HG02759 (cell line): ENCODE measurements around the gene MSANTD2.
"Not testable (repeated sequence)": the region's sequence is repeated elsewhere in the genome, so short reads cannot be mapped to it uniquely, and the experiment has no call there.

Experiments used
- ATAC-seq: cut with Tn5 transposase; IDR thresholded peaks from one replicate; pipeline ENCODE4 v1.9.1; 2021; ENCODE audit warnings: mild to moderate bottlenecking, moderate library complexity; ENCODE audit not compliant: unreplicated experiment

MSANTD2 gene

DNA sequence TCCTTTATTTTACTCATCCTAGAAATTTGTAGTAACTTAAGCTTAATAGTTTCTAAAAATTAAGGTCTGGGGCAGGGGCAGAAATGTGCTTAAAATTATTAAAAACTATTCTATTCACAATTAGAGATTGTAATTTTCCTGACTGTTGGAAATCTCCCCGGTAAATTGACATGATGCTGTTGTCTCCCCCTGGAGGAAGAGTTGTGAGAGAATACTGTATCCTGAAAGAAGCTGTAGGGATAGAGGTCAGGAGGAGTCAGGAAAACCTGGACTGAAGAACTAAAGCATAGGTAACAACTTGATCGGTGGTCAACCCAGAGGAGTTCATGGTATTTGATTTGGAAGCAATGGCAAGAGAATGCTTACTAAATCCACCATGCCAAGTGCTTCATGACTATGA lies 21.9 kb downstream of the MSANTD2 start:
- ATAC-seq: no peak

DNA sequence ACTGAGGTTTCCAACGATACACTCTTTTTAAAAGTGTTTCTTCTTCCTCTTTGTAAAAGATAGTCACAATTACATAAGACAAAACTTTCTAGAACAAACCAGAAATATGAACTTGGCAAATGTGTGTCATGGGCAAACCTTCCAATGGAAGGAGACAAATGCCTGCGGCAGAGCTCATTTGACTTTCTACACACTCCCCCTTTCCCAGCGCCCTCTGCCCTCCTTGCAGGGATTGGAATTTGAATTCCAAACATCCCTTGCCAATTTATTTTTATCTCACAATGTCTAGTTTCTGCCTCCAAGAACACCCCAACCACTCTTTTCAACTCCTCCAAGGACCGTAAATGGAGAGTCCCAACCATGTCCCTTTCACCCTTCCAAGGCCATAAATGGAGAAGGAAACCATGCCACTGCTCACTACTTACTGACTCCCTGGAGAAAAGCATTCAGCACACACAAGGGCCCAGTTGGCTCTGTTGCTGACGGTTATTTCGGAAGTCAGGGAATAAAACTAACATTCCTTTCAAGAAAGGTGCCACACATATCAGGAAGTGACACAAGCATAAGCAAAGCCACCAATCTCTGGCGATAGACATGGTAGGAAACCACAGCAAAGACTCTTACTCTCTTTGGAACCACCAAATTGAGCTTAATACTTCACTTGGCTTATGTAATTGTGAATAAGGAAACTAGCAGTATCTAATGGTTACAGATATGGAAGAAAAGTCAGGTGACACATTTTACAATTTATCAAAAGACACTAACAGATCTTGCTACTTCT lies 23.2 kb downstream of the MSANTD2 start:
- no peak for ATAC-seq

GRCh38 chr11:124770959-124771358 lies 29.2 kb downstream of the MSANTD2 start:
- ATAC-seq: not testable (repeated sequence)

DNA sequence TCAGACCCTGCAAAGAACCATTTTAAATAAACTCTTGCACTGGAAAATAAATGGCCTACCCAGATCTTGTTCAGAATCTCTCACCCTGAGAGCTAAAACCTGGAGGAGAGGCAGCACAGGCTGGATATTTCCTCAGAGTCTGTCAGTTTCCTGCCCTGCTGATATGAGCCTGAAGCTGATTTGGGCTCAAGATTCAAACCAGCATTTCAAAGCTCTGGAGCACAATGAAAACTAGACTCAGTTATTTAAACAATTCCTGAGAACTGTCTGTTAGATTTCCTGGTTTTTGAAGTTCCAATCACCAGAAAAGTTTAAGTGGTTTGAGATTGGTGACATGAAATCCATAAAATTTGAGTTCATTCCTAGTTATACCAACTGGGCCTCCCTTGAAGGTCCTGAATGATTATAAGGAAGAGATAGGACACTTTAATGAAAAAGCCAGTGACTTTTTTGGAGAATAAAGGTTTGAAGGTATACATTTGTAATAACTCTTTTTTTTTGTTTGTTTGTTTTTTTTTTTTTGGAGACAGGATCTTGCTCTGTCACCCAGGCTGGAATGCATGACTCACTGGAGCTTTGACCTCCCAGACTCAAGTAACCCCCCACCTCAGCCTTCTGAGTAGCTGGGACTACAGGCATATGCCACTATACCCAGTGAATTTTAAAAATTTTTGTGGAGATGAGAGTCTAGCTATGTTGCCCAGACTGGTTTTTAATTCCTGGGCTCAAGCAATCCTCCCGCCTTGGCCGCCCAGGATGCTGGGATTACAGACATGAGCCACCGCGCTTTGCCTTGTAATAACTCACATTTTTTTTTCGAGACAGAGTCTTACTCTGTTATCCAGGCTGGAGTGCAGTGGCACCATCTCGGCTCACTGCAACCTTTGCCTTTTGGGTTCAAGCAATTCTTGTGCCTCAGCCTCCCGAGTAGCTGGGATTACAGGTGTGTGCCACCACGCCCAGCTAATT lies 30.1 kb downstream of the MSANTD2 start:
- no peak for ATAC-seq

DNA sequence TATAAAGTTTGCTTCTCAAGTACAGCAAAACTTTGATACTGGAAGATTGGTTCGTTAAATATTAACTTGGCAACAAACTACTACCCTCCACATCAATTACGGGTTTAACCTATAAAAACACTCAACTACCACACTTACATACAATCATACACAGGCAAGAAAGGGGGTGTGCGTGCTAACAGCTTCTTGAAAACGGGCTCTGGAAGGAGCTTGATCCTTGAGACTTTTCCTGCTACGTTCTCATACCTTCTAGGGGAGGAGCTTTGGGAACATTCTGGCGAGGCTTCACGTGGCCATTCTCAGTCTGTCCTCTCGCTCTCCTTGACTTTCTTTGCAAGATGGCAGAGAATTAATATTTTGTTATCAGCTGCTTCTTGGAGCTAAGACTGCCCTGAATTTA lies 31.3 kb downstream of the MSANTD2 start:
- no peak for ATAC-seq

DNA sequence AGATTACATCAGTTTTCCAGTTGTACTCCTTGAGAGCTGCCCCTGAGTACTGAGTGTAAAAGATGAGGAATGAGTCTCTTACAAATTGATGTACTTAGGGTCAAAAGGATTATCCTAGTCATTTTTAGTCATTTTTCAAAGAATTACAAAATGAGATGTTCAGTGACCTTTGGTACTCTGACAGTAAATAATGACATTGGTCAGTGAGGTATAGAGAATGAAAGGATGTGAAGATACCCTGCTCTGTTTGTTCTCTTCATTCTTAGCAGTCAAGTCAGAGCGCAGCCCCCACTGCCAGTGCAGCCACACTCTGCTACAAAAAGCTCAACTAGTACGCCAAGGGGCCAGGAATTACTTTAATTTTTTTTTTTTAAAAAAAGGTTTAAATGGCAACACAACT lies 34.0 kb downstream of the MSANTD2 start:
- no peak for ATAC-seq

DNA sequence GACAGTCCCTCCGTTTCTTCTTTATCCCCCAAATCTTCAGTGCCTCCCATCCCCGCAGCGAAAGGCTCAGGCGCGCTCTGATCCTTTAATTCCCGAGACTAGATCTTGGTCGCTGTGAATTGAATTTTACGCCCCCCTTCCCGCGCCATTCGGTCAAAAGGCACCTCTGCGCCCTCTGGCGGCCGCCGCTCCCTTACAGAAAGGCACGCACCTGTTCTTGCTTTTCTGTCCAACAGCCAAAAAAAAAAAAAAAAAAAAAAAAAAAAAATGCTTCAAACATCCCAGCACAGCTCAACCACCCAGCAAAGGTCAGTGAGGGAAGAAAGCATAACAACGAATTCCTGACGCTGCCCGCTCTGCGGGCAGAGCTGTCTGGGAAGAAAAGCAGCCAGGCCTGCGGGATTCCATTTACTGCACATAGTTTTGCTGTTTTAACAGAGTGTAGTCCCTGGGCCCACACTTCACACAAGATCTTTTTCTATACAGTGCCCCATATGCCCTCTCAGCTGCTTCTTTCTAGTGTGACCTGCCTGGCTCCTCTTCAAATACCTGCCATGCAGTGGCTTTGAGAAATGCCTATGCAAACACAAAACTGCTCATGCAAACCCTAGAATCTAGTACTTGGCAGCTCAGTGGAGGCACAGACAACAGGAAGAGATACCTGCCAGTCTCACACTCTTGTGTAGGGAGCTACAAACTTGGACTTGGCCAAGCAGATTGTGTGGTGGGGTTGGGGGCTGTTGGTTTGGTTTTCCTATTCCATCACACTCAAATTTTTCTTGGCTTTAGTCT lies 36.9 kb downstream of the MSANTD2 start:
- no peak for ATAC-seq

DNA sequence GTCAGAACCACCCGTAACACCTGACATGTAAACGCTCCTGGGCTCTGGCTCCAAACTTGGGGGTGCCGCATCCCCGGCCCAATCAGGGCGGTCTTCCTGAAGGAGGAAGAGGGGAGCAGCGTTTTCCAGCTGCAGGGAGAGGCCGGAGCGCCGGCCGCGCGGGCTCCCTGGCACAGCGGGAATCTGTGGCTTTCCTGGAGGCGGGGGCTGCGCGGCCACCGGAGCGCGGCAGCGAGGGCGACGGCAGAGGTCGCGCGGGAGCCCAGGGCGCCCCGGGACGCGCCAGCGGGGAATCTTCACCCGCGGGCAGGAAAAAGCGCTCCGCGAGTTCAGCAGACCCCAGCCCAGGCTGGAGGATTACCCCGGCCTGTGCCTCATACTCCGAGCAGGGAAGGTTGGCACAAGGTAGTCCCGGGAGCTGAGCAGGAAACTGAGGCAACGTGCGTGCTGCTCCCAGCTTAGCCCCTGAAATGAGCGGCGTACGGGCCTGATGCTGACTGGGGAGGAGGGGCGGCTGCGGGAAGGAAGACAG lies 37.5 kb downstream of the MSANTD2 start:
- ATAC-seq: peak; percentile 8

GRCh38 chr11:124762105-124762623 lies 38.0 kb downstream of the MSANTD2 start, which contains the start of gene ESAM:
Gene ESAM (minus strand): TSS chr11:124762290. CDS start chr11:124762154, 136 bp downstream.
- peak; percentile 66 for ATAC-seq

DNA sequence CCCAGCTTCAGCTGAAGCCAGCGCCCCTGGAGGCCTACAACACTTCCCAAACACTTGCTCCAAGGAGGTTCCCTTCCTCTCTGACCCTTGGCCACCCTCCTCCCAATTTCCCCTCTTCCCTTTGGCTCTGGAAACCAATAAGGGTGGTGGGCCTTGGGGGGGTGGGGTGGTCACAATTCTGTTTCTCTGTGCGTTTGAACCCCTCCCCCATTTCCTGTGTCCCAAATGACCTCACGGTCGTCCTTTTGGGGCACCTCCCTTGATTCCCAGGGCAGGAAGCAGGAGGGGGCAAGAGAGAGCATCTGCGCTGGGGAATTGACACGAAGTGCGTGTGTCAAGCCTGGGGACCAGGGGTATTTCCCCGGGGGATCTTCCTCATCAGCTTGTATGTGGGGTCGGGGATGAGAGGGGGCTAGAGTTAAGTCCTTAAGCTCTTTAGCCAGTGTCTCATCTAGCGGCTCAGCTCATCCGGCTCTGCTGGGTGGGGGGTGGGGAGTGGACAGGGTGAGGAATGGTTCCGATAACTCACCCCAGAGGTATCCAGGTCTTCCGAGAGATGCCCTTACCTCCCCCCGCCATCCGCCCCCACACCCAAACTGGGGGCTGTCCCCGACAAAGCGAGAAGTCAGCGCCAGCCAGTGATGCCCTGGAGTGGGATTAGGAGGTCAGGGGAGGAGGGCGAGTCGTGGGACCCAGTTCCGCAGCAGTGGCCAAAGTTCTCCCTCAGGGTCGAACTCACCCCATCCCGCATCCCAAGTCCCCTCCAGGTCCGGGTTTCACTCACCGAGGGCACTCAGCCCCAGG lies 38.7 kb downstream of the MSANTD2 start:
- peak; percentile 4 for ATAC-seq

- no peak for ATAC-seq
These were observed 39.4 kb downstream of the MSANTD2 start for GRCh38 chr11:124760806-124761205.

DNA sequence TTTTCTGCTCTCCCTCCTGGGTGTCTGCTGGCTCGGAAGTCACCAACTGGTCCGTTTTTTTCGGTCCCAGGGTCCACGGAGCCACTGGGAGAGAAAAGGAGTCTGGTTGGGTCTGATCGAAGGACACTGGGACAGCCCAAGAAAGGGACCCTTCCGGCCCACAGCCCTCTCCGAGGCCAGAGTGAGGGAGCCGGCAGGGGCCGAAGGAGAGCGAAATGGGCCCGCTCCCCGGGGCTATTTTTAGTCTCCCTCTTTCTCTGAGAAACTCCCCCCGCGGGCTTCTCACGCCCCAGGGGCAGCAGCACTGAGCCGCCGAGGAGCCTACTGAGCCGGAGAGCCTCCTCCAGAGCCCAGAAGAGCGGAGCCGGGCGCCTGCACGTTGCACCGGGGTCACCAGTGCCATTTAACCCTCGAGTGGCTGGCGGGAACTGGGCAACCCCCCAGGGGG lies 40.0 kb downstream of the MSANTD2 start:
- ATAC-seq: peak; percentile 20

DNA sequence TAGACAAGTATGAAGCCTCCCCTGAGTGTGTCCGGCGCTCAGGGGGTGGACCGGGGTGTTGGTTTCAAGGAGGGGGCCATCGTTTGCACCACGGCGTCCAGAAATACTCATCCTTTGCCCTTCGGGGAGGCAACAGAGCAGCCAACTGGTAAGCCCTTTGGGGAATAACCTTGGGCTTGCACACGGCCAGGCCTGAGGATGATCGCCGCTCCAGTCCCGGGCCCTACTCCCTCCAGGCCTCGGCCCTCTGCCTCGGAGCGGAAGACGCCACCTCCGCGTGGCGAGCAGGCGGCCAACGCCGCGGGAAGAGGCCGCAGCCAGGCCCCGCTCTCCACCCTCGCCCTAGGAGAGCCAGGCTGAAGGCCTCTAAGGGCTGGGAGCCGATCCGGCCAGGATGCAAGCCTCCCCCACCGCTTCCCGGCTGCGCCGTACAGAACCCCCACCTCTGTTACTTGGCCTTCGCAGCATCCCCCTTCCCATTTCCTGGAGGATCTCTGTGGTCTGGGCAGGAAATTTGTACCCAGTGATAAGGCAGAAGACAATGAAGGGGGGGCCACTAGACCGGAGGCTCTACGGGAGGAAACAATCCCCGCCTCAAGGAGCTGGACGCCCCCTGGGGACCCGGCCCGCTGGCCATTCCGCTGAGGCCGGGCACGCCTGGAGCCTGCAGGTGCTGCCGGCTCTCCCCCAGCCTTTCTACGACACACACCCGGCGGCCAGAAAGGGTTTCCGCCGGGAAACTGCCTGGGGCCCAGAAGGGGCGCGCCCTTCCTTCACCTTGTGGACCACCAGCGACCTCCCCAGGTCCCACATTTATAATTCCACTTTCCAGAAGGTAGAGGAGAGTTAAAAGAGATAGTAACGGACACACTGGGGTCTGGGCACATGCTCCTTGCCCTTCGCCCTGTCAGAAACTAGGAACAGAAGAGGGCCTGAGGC lies 40.7 kb downstream of the MSANTD2 start:
- ATAC-seq: peak; percentile 2

DNA sequence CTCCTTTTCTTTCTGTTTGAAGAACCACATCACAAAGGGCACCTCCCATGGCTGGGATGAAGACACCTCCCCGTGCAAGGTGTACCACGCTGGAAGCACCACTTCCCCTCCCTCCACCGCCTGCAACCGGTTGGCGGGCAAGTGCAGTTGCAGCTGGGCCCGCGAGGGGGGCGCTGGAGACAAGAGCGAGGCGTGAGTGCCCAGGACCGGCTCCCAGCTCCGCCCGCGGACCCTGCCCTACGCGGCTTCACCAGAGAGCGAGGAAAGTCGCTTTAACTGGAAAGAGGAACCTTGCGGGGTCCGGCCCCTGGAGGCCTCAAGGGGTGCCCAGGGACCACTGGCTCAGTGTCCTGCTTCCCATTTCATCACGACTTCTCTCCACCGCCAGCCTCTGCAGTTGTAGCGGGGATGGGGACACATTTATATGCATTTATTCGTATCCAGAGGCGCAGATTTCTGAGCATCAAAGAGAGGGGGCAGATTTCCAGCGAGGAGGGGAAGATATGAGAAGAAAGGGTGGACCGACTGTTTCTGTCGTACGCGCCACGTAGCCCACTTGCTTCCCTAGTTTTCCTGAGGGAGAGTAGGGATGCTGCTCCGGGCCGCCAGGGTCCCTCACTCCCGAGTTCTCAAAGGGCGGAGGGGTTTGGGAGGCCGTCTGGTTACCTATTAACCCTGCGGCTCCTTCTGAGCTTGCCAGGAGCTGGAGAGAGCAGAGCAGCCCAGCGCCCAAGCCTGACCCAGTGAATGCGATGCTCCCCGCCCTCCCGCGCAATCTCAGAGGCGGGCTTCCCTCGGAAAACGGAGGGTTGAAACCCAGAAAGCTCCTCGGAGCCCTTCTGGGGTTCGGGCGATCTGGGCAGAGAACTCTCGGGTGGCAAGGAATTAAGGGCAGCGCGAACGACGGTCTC lies 41.6 kb downstream of the MSANTD2 start:
- ATAC-seq: peak; percentile 51

DNA sequence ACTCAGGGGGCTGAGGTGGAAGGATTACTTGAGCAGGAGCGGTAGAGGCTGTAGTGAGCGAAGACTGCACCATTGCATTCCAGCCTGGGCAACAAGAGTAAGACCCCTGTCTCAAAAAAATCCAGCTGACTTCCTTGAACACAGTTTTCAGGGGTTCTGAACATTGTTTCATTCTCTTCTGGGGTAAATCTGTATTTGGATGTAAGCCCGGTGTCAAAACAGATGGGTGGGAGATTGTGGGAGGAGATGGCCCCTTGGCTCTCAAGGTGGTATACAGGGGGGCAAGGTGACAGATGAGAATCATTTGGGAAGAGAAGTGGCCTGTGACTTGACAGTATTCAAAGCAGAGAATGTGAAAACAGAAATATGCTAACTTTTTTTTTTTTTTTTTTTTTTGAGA lies 42.9 kb downstream of the MSANTD2 start:
- ATAC-seq: no peak

DNA sequence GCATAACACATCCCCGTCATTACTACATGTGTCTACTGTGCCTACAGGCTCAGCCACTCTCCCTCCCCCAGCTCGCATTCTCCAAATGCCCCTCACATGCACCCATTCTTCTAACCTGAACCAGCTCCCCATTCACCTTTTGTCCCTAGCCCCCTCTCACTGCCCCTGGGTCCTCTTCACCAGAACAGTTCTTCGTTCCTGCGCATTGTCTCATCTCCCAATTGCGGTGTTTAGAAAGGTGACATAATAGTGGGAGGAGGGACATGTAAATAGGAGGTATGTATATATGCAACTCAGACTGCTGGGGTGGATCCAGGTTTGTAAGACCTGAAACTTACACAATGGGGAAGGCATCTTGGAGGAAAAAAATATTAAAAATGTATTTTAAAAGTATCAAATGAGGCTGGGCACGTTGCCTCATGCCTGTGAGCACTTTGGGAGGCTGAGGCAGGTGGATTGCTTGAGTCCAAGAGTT lies 43.4 kb downstream of the MSANTD2 start:
- ATAC-seq: no peak

- ATAC-seq: no peak
These were observed 44.0 kb downstream of the MSANTD2 start for GRCh38 chr11:124756033-124756752.
